HepG2 (cell line): ENCODE results near the gene CATSPERD. TPM values are rescaled to one million over a fixed set of nuclear protein-coding genes. Genes with fewer than 3 reads are reported as not detected.

Source experiments
- ATAC-seq: fragments of 200-7000 bp; cut with Tn5 transposase; 3 replicates; pipeline ENCODE4 v1.9.1; 2020; ENCODE audit warnings: mild to moderate bottlenecking, moderate library complexity
- BruUV-seq: library from RNA; stranded (reverse); fragments of 400-500 nt; replicated peaks from 2 replicates; lab custom pipeline; 2021; lab: Mats Ljungman, UMichigan
- CTCF ChIA-PET: fragments of 300-600 bp; formaldehyde crosslinking; extraction: SDS; loops from one replicate; lab custom pipeline; 2021; ENCODE audit warnings: low total read pairs, inconsistent platforms, low intra/inter-chr PET ratio; lab: Yijun Ruan, JAX
- POLR2A ChIA-PET: fragments of 350-600 bp; sonication (Branson Sonifier 250); formaldehyde crosslinking; loops from one replicate; lab custom pipeline; 2020; ENCODE audit warnings: antibody characterized with exemption, inconsistent platforms; lab: Yijun Ruan, JAX
- DNase-seq: peaks from one replicate; pipeline ENCODE4 v3.0.0-alpha.2; 2015; ENCODE audit warnings: low spot score
- FAIRE-seq: peaks from 3 replicates; lab custom pipeline; 2011; peaks lifted over from hg19 to GRCh38; lab: Jason Lieb, UNC
- H2AFZ ChIP-seq: one replicate; pipeline ENCODE4 v1.6.1; 2011; ENCODE audit warnings: low read length, inconsistent platforms
- H3K27ac ChIP-seq: fragments of 300-600 bp; 3 replicates; pipeline ENCODE4 v1.8.0; 2011; ENCODE audit warnings: mixed run types, mild to moderate bottlenecking, mixed read lengths, low read length, inconsistent platforms; ENCODE audit not compliant: insufficient read depth; ENCODE audit errors: extremely low read length
- H3K27me3 ChIP-seq, 2 experiments: fragments of 200-600 bp in 1 of 2; 2 replicates in 1 of 2; 3 replicates in 1 of 2; pipeline versions ENCODE4 v1.6.0 to v1.8.0; 2011; ENCODE audit warnings: low read length in 2 of 2, mild to moderate bottlenecking in 2 of 2, moderate library complexity in 2 of 2, inconsistent platforms in 1 of 2; ENCODE audit not compliant: insufficient read depth in 2 of 2, control insufficient read depth in 1 of 2
- H3K36me3 ChIP-seq, 2 experiments: fragments of 200-600 bp in 1 of 2; replicated peaks in 1 of 2; 2 replicates in 1 of 2; 3 replicates in 1 of 2; pipeline versions ENCODE4 v1.5.1 to v1.8.0; 2011; ENCODE audit warnings: low read length in 2 of 2, inconsistent platforms in 1 of 2; ENCODE audit not compliant: insufficient read depth in 2 of 2, control insufficient read depth in 1 of 2
- H3K4me1 ChIP-seq: 2 replicates; pipeline ENCODE4 v1.5.1; 2012; ENCODE audit warnings: low read length, inconsistent platforms; ENCODE audit not compliant: insufficient read depth
- H3K4me2 ChIP-seq: 2 replicates; pipeline ENCODE4 v1.6.0; 2011; ENCODE audit warnings: low read depth, low read length, inconsistent platforms
- H3K4me3 ChIP-seq, 3 experiments: fragments of 200-600 bp in 1 of 3; sonication (generic), shearing (Covaris generic) in 1 of 3; replicated peaks in 1 of 3; 2 replicates each; pipeline ENCODE4 v1.5.1; 2011 to 2016; ENCODE audit warnings: low read length in 3 of 3, inconsistent platforms in 2 of 3, low read depth in 2 of 3, mild to moderate bottlenecking in 2 of 3, control low read depth in 1 of 3, mixed read lengths in 1 of 3; ENCODE audit not compliant: insufficient read depth in 1 of 3
- H3K79me2 ChIP-seq: one replicate; pipeline ENCODE4 v1.6.1; 2011; ENCODE audit warnings: low read length, inconsistent platforms; ENCODE audit not compliant: insufficient read depth
- H3K9ac ChIP-seq: 2 replicates; pipeline ENCODE4 v1.6.0; 2011; ENCODE audit warnings: mild to moderate bottlenecking, low read depth, low read length, inconsistent platforms; ENCODE audit not compliant: insufficient read depth
- H3K9me3 ChIP-seq: 2 replicates; pipeline ENCODE4 v1.5.1; 2012; ENCODE audit warnings: mild to moderate bottlenecking, low read length
- H4K20me1 ChIP-seq: 2 replicates; pipeline ENCODE4 v1.6.0; 2011; ENCODE audit warnings: inconsistent platforms, mild to moderate bottlenecking, low read length, moderate library complexity; ENCODE audit not compliant: insufficient read depth
- AGO2 ChIP-seq: fragments of 200-400 bp; formaldehyde crosslinking; optimal IDR thresholded peaks from 2 replicates; pipeline ENCODE3; 2017; ENCODE audit warnings: mild to moderate bottlenecking, low read depth, low read length, moderate library complexity
- ZFP36 ChIP-seq: fragments of 150-350 bp; IDR thresholded peaks from 2 replicates; pipeline ENCODE4 v1.6.1; 2018; ENCODE audit warnings: borderline replicate concordance, low read length, low read depth; ENCODE audit not compliant: partially characterized antibody
- WGBS: methylation state at CpG from one replicate; pipeline ENCODE4 v1.1.6; 2017; ENCODE audit warnings: low lambda C conversion rate; 5-methylcytosine and 5-hydroxymethylcytosine counted together
- in situ Hi-C: cut with HindIII; loops from 2 replicates; pipeline ENCODE4 v1.10.0; 2017; ENCODE audit warnings: low pct_unique_long_range_greater_than_20kb; ENCODE audit not compliant: extremely low pct_ligation_motif_present
- intact Hi-C: fragments of 100-400 bp; cut with micrococcal nuclease; formaldehyde crosslinking; loops from one replicate; pipeline ENCODE4 v1.10.0; 2022; ENCODE audit not compliant: unreplicated experiment
- polyA plus RNA-seq, 8 experiments: library from polyadenylated mRNA; depleted of rRNA in 3 of 8; stranded (reverse) in 7 of 8; unstranded in 1 of 8; fragments of >200 nt; fragmentation: Illumina TruSeq in 4 of 8; extraction: Trizol in 4 of 8; gene quantifications; 2 replicates each; pipeline versions ENCODE4 v1.2.1 to v1.2.3, GENCODE V29; 2011 to 2016; ENCODE audit warnings: low read depth in 4 of 8, missing spikeins in 1 of 8, mixed read lengths in 1 of 8; ENCODE audit not compliant: insufficient read depth in 1 of 8
- total RNA-seq, 5 experiments: library from RNA; depleted of rRNA; stranded (reverse); fragments of >200 nt; fragmentation: Illumina TruSeq; extraction: Trizol; gene quantifications; 2 replicates each; pipeline ENCODE4 v1.2.3, GENCODE V29; 2016; ENCODE audit warnings: low read depth in 1 of 5
- TF ChIP-seq, protein P1 (sequence below): sonication (generic); formaldehyde crosslinking; IDR thresholded peaks from 2 replicates; pipeline ENCODE4 v1.4.0; 2020; ENCODE audit warnings: missing genetic modification reagents, borderline replicate concordance
- TF ChIP-seq, protein P2 (sequence below): sonication (generic); formaldehyde crosslinking; IDR thresholded peaks from 2 replicates; pipeline ENCODE4 v1.9.0; 2021; ENCODE audit warnings: missing genetic modification reagents, borderline replicate concordance

The CATSPERD gene
- total and polyA plus RNA-seq, 2 of the 13 experiments (the other 11 are each of a cell fraction or from before 2014, with no cell fraction given) = 0.04 TPM; not detected in 1

DNA sequence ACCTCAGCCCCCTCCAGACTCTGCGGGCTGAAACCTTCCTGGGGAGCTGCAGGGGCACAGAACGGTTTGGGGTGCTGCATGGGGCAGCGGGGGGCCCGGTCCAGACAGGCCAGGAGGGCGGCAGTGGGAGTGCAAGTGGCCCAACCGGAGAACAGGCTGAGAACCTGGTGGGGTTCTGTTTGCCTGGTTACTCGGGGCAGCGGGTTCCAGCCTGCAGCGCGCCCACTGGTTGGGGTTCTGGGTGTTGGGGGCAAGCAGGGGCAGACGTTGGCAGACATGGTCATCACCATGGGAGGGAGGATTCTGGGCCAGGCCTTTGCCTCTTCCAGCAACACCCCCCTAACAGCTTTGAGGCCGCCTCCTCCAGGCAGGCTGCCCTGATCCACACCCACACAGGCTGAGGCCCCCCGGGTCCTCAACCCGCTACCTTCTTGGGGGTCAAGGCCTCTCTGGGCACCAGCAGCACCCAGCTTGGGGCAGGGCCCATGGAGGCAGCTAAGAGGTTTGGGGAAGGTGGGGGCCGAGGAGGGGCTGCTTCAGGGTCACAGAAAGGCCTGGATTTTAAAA is 64.2 kb downstream of the CATSPERD start, which contains the start of gene PRR22:
Gene PRR22, minus strand, starts transcription at position 166 of the 567 bp plus-strand sequence. Its CDS starts 86 bp downstream, at position 80.
- H3K4me2 ChIP-seq = no peak within 1 kb of the TSS
- H3K27ac ChIP-seq = no peak within 1 kb of the TSS
- peaks cover 1% of the 10 kb centered on the region for H3K4me1 ChIP-seq
- POLR2A ChIA-PET = no interaction called here
- BruUV-seq = no TSS peak
- peaks cover 14 to 35% of the 10 kb centered on the region in 2 experiments; a peak in 4 of 5 replicates for H3K36me3 ChIP-seq
- in situ Hi-C loops = no loop called here
- no peak within 1 kb of the TSS for H2AFZ ChIP-seq
- H3K9me3 ChIP-seq = no peaks in the 10 kb centered on the region
- intact Hi-C loops = no loop called here
- no peaks in the 10 kb centered on the region for H3K27me3 ChIP-seq
- WGBS = 100% methylated on average over 3 of the region's 15 CpGs
- FAIRE-seq = no peak
- no peak within 1 kb of the TSS for H3K9ac ChIP-seq
- H3K4me3 ChIP-seq = no peak within 1 kb of the TSS
- CTCF ChIA-PET = interaction anchor here (0.7 kb wide), 1 partner anchor 10 kb away, joined by 3 read pairs; no protein-coding TSS in a partner anchor
- peak; percentile 19 for TF ChIP-seq AGO2
- peak; percentile 64 for TF ChIP-seq ZFP36
- TF ChIP-seq, protein P1, sequence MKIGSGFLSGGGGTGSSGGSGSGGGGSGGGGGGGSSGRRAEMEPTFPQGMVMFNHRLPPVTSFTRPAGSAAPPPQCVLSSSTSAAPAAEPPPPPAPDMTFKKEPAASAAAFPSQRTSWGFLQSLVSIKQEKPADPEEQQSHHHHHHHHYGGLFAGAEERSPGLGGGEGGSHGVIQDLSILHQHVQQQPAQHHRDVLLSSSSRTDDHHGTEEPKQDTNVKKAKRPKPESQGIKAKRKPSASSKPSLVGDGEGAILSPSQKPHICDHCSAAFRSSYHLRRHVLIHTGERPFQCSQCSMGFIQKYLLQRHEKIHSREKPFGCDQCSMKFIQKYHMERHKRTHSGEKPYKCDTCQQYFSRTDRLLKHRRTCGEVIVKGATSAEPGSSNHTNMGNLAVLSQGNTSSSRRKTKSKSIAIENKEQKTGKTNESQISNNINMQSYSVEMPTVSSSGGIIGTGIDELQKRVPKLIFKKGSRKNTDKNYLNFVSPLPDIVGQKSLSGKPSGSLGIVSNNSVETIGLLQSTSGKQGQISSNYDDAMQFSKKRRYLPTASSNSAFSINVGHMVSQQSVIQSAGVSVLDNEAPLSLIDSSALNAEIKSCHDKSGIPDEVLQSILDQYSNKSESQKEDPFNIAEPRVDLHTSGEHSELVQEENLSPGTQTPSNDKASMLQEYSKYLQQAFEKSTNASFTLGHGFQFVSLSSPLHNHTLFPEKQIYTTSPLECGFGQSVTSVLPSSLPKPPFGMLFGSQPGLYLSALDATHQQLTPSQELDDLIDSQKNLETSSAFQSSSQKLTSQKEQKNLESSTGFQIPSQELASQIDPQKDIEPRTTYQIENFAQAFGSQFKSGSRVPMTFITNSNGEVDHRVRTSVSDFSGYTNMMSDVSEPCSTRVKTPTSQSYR (CRISPR knock-in tag) = no peak
- TF ChIP-seq, protein P2, sequence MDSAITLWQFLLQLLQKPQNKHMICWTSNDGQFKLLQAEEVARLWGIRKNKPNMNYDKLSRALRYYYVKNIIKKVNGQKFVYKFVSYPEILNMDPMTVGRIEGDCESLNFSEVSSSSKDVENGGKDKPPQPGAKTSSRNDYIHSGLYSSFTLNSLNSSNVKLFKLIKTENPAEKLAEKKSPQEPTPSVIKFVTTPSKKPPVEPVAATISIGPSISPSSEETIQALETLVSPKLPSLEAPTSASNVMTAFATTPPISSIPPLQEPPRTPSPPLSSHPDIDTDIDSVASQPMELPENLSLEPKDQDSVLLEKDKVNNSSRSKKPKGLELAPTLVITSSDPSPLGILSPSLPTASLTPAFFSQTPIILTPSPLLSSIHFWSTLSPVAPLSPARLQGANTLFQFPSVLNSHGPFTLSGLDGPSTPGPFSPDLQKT (CRISPR knock-in tag) = no peak
- TF ChIP-seq, all 625 proteins: peak for 2
- no peak for ATAC-seq
- Histone ChIP-seq H3K79me2 (no peaks in the 10 kb centered on the region), H4K20me1 (no peaks in the 10 kb centered on the region)
- DNase-seq = no peak
